22Rv1 (cell line): ENCODE measurements around the gene TLNRD1.

Experiments used
- ZFX ChIP-seq: fragments of 450-650 bp; IDR thresholded peaks from 2 replicates; pipeline ENCODE4 v1.6.1; 2017; ENCODE audit warnings: antibody characterized with exemption, borderline replicate concordance
- TF ChIP-seq, protein P1 (sequence below): fragments of 450-650 bp; IDR thresholded peaks from 2 replicates; pipeline ENCODE4 v1.5.1; 2017; ENCODE audit warnings: mild to moderate bottlenecking

DNA sequence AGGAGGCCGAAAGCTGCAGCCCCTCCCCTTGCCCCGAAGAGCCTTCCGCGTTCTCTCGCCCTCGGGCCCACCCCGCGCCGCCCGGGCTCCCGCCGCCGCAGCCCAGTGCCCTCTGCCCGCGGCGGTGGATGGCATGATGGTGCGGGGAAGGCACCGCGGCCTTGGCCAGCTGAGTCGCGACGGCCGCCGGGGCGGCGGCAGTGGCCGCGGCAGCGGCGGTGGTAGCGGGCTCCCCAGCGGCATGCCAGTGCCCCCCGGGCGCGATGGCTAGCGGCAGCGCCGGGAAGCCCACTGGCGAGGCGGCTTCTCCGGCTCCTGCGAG lies 1.2 kb downstream of the TLNRD1 start:
- TF ChIP-seq, protein P1, sequence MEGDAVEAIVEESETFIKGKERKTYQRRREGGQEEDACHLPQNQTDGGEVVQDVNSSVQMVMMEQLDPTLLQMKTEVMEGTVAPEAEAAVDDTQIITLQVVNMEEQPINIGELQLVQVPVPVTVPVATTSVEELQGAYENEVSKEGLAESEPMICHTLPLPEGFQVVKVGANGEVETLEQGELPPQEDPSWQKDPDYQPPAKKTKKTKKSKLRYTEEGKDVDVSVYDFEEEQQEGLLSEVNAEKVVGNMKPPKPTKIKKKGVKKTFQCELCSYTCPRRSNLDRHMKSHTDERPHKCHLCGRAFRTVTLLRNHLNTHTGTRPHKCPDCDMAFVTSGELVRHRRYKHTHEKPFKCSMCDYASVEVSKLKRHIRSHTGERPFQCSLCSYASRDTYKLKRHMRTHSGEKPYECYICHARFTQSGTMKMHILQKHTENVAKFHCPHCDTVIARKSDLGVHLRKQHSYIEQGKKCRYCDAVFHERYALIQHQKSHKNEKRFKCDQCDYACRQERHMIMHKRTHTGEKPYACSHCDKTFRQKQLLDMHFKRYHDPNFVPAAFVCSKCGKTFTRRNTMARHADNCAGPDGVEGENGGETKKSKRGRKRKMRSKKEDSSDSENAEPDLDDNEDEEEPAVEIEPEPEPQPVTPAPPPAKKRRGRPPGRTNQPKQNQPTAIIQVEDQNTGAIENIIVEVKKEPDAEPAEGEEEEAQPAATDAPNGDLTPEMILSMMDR: no peak
- no peak for TF ChIP-seq ZFX
